NT2/D1 (cell line): ENCODE measurements around the gene LRRC26.

Source experiments
- SUZ12 ChIP-seq: IDR thresholded peaks from 2 replicates; pipeline ENCODE4 v1.6.1; 2011; ENCODE audit not compliant: insufficient read length, insufficient read depth; ENCODE audit errors: extremely low read depth
- YY1 ChIP-seq: IDR thresholded peaks from 2 replicates; pipeline ENCODE4 v1.6.1; 2011; ENCODE audit not compliant: insufficient read length, insufficient read depth
- ZNF274 ChIP-seq: IDR thresholded peaks from 2 replicates; pipeline ENCODE4 v1.6.1; 2011; ENCODE audit warnings: mild to moderate bottlenecking, low read depth, low read length

DNA sequence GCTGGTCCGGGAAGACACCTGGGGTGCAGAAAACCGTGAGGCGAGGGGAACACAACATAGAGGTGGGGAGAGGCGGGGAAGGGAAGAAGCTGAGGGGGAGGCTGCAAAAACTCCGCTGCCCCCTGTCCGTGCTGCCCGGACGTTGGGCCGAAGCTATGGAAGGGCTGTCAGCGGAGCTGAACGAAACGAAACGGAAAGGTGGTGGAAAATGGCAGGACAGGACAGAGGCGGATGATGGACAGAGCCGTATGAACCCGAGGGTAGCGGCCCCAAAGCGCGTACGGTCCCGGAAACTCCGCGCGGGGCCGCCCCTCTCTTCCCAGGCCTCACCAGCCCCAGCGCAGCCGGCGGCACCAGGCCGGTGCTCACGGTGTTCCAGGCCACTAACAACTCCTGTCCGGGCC lies 18.2 kb upstream of the LRRC26 start:
- TF ChIP-seq YY1 (no peak), SUZ12 (no peak), ZNF274 (no peak)
